ENCODE data around the gene FGD2. TPM values are rescaled to one million over a fixed set of nuclear protein-coding genes. Genes with fewer than 3 reads are reported as not detected.

The FGD2 gene
- total and polyA plus RNA-seq, 9 of the 15 experiments (the other 6 are each of a cell fraction or from before 2014, with no cell fraction given): 0.09 TPM; not detected in 8

DNA sequence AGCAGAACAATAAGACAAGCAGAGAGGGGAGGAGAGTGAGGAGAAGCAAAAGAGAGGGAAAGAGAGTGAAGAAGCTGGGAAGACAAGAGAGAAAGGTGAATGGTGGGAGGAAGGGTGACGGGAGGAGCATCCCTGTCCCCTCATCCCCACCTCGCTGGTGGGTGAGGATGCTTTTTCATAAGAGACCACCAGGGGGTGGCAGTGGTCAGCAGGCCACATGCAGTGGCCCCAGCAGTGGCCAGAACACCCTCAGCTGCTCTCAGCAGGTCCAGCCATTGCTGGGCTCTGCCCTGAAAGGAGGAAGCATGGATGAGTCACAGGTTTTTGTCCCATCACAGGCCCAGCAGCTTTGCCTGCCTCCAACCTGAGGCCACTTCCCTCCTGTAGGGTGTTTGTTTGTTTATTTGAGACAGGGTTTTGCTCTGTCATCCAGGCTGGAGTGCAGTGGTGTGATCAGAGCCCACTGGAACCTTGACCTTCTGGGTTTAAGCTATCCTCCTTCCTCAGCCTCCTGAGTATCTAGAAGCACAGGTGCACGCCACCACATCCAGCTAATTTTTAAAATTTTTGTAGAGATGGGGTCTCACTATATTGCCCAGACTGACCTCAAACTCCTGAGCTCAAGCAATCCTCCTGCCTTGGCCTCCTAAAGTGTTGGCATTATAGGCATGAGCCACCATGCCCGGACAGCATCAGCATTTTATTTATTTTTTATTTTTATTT, 24.0 kb downstream of the FGD2 start (continued):
- TF ChIP-seq, protein P1, sequence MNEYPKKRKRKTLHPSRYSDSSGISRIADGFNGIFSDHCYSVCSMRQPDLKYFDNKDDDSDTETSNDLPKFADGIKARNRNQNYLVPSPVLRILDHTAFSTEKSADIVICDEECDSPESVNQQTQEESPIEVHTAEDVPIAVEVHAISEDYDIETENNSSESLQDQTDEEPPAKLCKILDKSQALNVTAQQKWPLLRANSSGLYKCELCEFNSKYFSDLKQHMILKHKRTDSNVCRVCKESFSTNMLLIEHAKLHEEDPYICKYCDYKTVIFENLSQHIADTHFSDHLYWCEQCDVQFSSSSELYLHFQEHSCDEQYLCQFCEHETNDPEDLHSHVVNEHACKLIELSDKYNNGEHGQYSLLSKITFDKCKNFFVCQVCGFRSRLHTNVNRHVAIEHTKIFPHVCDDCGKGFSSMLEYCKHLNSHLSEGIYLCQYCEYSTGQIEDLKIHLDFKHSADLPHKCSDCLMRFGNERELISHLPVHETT (CRISPR knock-in tag; conservative IDR thresholded peaks at IDR 0.05 in 1 of 2, IDR thresholded peaks at IDR 0.05 in 1 of 2): no peak
- TF ChIP-seq DEAF1 (CRISPR knock-in tag; IDR thresholded peaks at IDR 0.05) (peak; percentile 99), TAF9B (IDR thresholded peaks at IDR 0.05; ENCODE audit: partially characterized antibody) (no peak), SMAD2 (IDR thresholded peaks at IDR 0.05; ENCODE audit: low read depth, low read length) (no peak), HDAC3 (IDR thresholded peaks at IDR 0.05; ENCODE audit: borderline replicate concordance, partially characterized antibody) (no peak), EWSR1 (IDR thresholded peaks at IDR 0.05; ENCODE audit: borderline replicate concordance, low read depth, partially characterized antibody) (no peak), POLR2AphosphoS5 (IDR thresholded peaks at IDR 0.05; ENCODE audit: control insufficient read depth, insufficient read depth, low read depth, low read length) (no peak), ZNF124 (CRISPR knock-in tag; IDR thresholded peaks at IDR 0.05) (no peak), XRCC3 (IDR thresholded peaks at IDR 0.05) (no peak), CEBPB (tag; IDR thresholded peaks at IDR 0.05) (no peak), NFRKB (IDR thresholded peaks at IDR 0.05; ENCODE audit: low read depth) (peak; percentile 21; the same call in 1 of the 2 replicates), ESRRB (CRISPR knock-in tag; IDR thresholded peaks at IDR 0.05; ENCODE audit: borderline replicate concordance) (no peak), HMG20A (CRISPR knock-in tag; conservative IDR thresholded peaks at IDR 0.05) (no peak), HDAC6 (IDR thresholded peaks at IDR 0.05; ENCODE audit: low read depth, low read length) (no peak), KDM4B (IDR thresholded peaks at IDR 0.05; ENCODE audit: borderline replicate concordance in 2 of 2, low read depth in 1 of 2) (peak in 1 of 2 experiments; percentile 81; a peak in 1 of 4 replicates), MEF2A (IDR thresholded peaks at IDR 0.05; ENCODE audit: control insufficient read depth, low read depth, low read length) (no peak), STAG1 (CRISPR knock-in tag; IDR thresholded peaks at IDR 0.05; ENCODE audit: borderline replicate concordance) (peak; percentile 100)
- TF ChIP-seq, protein P2, sequence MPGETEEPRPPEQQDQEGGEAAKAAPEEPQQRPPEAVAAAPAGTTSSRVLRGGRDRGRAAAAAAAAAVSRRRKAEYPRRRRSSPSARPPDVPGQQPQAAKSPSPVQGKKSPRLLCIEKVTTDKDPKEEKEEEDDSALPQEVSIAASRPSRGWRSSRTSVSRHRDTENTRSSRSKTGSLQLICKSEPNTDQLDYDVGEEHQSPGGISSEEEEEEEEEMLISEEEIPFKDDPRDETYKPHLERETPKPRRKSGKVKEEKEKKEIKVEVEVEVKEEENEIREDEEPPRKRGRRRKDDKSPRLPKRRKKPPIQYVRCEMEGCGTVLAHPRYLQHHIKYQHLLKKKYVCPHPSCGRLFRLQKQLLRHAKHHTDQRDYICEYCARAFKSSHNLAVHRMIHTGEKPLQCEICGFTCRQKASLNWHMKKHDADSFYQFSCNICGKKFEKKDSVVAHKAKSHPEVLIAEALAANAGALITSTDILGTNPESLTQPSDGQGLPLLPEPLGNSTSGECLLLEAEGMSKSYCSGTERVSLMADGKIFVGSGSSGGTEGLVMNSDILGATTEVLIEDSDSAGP (CRISPR knock-in tag; IDR thresholded peaks at IDR 0.05): no peak
- TF ChIP-seq, protein P3, sequence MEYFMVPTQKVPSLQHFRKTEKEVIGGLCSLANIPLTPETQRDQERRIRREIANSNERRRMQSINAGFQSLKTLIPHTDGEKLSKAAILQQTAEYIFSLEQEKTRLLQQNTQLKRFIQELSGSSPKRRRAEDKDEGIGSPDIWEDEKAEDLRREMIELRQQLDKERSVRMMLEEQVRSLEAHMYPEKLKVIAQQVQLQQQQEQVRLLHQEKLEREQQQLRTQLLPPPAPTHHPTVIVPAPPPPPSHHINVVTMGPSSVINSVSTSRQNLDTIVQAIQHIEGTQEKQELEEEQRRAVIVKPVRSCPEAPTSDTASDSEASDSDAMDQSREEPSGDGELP (CRISPR knock-in tag; IDR thresholded peaks at IDR 0.05; ENCODE audit: borderline replicate concordance): peak; percentile 99
- TF ChIP-seq, protein P4, sequence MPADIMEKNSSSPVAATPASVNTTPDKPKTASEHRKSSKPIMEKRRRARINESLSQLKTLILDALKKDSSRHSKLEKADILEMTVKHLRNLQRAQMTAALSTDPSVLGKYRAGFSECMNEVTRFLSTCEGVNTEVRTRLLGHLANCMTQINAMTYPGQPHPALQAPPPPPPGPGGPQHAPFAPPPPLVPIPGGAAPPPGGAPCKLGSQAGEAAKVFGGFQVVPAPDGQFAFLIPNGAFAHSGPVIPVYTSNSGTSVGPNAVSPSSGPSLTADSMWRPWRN (IDR thresholded peaks at IDR 0.05; ENCODE audit: low read depth): no peak
